Endometrium (tissue), 2 donors: Measurements from ENCODE around the gene EIF3L.

ENCODE experiments used
- FAIRE-seq: peaks from 2 replicates; lab custom pipeline; 2012; peaks lifted over from hg19 to GRCh38; lab: Jason Lieb, UNC
- donor health status: control.
- donor health status: control.

Gene EIF3L

GRCh38 chr22:37905534-37906363 is 56.5 kb downstream of the EIF3L start, which contains the start of gene MICALL1:
MICALL1 (plus strand) TSS chr22:37906297; CDS start chr22:37906423, 126 bp downstream.
- no peak for FAIRE-seq

- no peak for FAIRE-seq
Observed at GRCh38 chr22:37906364-37907008, 57.3 kb downstream of the EIF3L start.

GRCh38 chr22:37907036-37907954 is 58.1 kb downstream of the EIF3L start:
- no peak for FAIRE-seq

- FAIRE-seq: no peak
Observed at GRCh38 chr22:37909766-37910165, 60.5 kb downstream of the EIF3L start.

- FAIRE-seq: no peak
Observed at GRCh38 chr22:37910890-37911672, 61.9 kb downstream of the EIF3L start.

GRCh38 chr22:37911697-37912096 is 62.5 kb downstream of the EIF3L start:
- no peak for FAIRE-seq

- FAIRE-seq: no peak
Observed at GRCh38 chr22:37912171-37912570, 63.0 kb downstream of the EIF3L start.

- no peak for FAIRE-seq
Observed at GRCh38 chr22:37913233-37913721, 64.1 kb downstream of the EIF3L start.

- FAIRE-seq: no peak
Observed at GRCh38 chr22:37916311-37916710, 67.1 kb downstream of the EIF3L start.

GRCh38 chr22:37917874-37918548 is 68.8 kb downstream of the EIF3L start:
- no peak for FAIRE-seq

GRCh38 chr22:37918580-37919270 is 69.5 kb downstream of the EIF3L start:
- FAIRE-seq: no peak

GRCh38 chr22:37920126-37920525 is 70.9 kb downstream of the EIF3L start:
- FAIRE-seq: no peak

GRCh38 chr22:37922191-37922590 is 73.0 kb downstream of the EIF3L start:
- FAIRE-seq: no peak

GRCh38 chr22:37923927-37924326 is 74.7 kb downstream of the EIF3L start:
- no peak for FAIRE-seq

- no peak for FAIRE-seq
Observed at GRCh38 chr22:37924386-37925065, 75.3 kb downstream of the EIF3L start.

GRCh38 chr22:37925330-37925729 is 76.1 kb downstream of the EIF3L start:
- no peak for FAIRE-seq

- no peak for FAIRE-seq
Observed at GRCh38 chr22:37925767-37926166, 76.5 kb downstream of the EIF3L start.

- no peak for FAIRE-seq
Observed at GRCh38 chr22:37926358-37926757, 77.1 kb downstream of the EIF3L start.

- no peak for FAIRE-seq
Observed at GRCh38 chr22:37926771-37927636, 77.8 kb downstream of the EIF3L start.
